Measurements from ENCODE around the gene FAM135A. TPM values are rescaled to one million over a fixed set of nuclear protein-coding genes. Genes with fewer than 3 reads are reported as not detected.

The FAM135A gene
- total RNA-seq, 1 donor from 2014 or later, result 22.3 TPM

GRCh38 chr6:70590400-70590799 lies 177.1 kb downstream of the FAM135A start:
- Mint-ChIP-seq H3K36me3 (ENCODE audit: unreplicated experiment) (no peaks in the 10 kb centered on the region), H3K4me3 (ENCODE audit: unreplicated experiment) (no peak overlapping the region), H3K27me3 (ENCODE audit: unreplicated experiment) (peaks cover 2% of the 10 kb centered on the region), H3K4me1 (ENCODE audit: low read depth, unreplicated experiment) (no peaks in the 10 kb centered on the region), H3K27ac (ENCODE audit: unreplicated experiment) (no peak overlapping the region), H3K9me3 (ENCODE audit: unreplicated experiment) (peaks cover 2% of the 10 kb centered on the region)
- no peak for DNase-seq
- TF ChIP-seq CTCF (IDR thresholded peaks at IDR 0.05; ENCODE audit: partially characterized antibody, unreplicated experiment), result no peak

- Mint-ChIP-seq H3K9me3 (ENCODE audit: unreplicated experiment) (peaks cover 2% of the 10 kb centered on the region), H3K4me3 (ENCODE audit: unreplicated experiment) (no peak overlapping the region), H3K27ac (ENCODE audit: unreplicated experiment) (no peak overlapping the region), H3K27me3 (ENCODE audit: unreplicated experiment) (peaks cover 2% of the 10 kb centered on the region), H3K4me1 (ENCODE audit: low read depth, unreplicated experiment) (no peaks in the 10 kb centered on the region), H3K36me3 (ENCODE audit: unreplicated experiment) (no peaks in the 10 kb centered on the region)
- no peak for DNase-seq
- no peak for TF ChIP-seq CTCF (IDR thresholded peaks at IDR 0.05; ENCODE audit: partially characterized antibody, unreplicated experiment)
Measured at GRCh38 chr6:70592391-70593117, 179.2 kb downstream of the FAM135A start.

GRCh38 chr6:70593118-70593486 lies 179.8 kb downstream of the FAM135A start:
- Mint-ChIP-seq H3K27ac (ENCODE audit: unreplicated experiment) (no peak overlapping the region), H3K4me3 (ENCODE audit: unreplicated experiment) (no peak overlapping the region), H3K4me1 (ENCODE audit: low read depth, unreplicated experiment) (no peaks in the 10 kb centered on the region), H3K27me3 (ENCODE audit: unreplicated experiment) (peaks cover 2% of the 10 kb centered on the region), H3K36me3 (ENCODE audit: unreplicated experiment) (no peaks in the 10 kb centered on the region), H3K9me3 (ENCODE audit: unreplicated experiment) (peaks cover 2% of the 10 kb centered on the region)
- no peak for DNase-seq
- no peak for TF ChIP-seq CTCF (IDR thresholded peaks at IDR 0.05; ENCODE audit: partially characterized antibody, unreplicated experiment)

GRCh38 chr6:70599187-70599586 lies 185.9 kb downstream of the FAM135A start:
- Mint-ChIP-seq H3K27ac (ENCODE audit: unreplicated experiment) (no peak overlapping the region), H3K9me3 (ENCODE audit: unreplicated experiment) (peaks cover 2% of the 10 kb centered on the region), H3K36me3 (ENCODE audit: unreplicated experiment) (peaks cover 6% of the 10 kb centered on the region), H3K4me1 (ENCODE audit: low read depth, unreplicated experiment) (no peaks in the 10 kb centered on the region), H3K27me3 (ENCODE audit: unreplicated experiment) (no peaks in the 10 kb centered on the region), H3K4me3 (ENCODE audit: unreplicated experiment) (no peak overlapping the region)
- TF ChIP-seq CTCF (IDR thresholded peaks at IDR 0.05; ENCODE audit: partially characterized antibody, unreplicated experiment), result no peak
- DNase-seq, result no peak

- no peak overlapping the region for H3K4me3 Mint-ChIP-seq (ENCODE audit: unreplicated experiment)
- H3K27me3 Mint-ChIP-seq (ENCODE audit: unreplicated experiment), result peaks cover 2% of the 10 kb centered on the region
- TF ChIP-seq CTCF (IDR thresholded peaks at IDR 0.05; ENCODE audit: partially characterized antibody, unreplicated experiment), result no peak
- H3K36me3 Mint-ChIP-seq (ENCODE audit: unreplicated experiment), result peaks cover 6% of the 10 kb centered on the region
- no peak for DNase-seq
- no peak overlapping the region for H3K27ac Mint-ChIP-seq (ENCODE audit: unreplicated experiment)
- no peaks in the 10 kb centered on the region for H3K4me1 Mint-ChIP-seq (ENCODE audit: low read depth, unreplicated experiment)
- peaks cover 2% of the 10 kb centered on the region for H3K9me3 Mint-ChIP-seq (ENCODE audit: unreplicated experiment)
Measured at GRCh38 chr6:70601014-70601413, 187.7 kb downstream of the FAM135A start.
